Mucosa of descending colon (tissue), 3 donors: ENCODE data around the gene DDI2. TPM values are rescaled to one million over a fixed set of nuclear protein-coding genes. Genes with fewer than 3 reads are reported as not detected.

ENCODE experiments used
- ATAC-seq: fragments of 200-7000 bp; cut with Tn5 transposase; one replicate; pipeline ENCODE4 v1.9.1; 2020; ENCODE audit warnings: mild to moderate bottlenecking, moderate library complexity
- DNase-seq, 3 donors: peaks; one replicate each; pipeline ENCODE4 v3.0.0-alpha.2; 2020
- H3K36me3 ChIP-seq: fragments of 200-600 bp; one replicate; pipeline ENCODE4 v1.8.0; 2021; ENCODE audit warnings: low read depth, mild to moderate bottlenecking
- H3K4me1 ChIP-seq: fragments of 200-600 bp; one replicate; pipeline ENCODE4 v1.8.0; 2021; ENCODE audit warnings: low read depth, mild to moderate bottlenecking
- H3K4me3 ChIP-seq: fragments of 200-600 bp; one replicate; pipeline ENCODE4 v1.8.0; 2021; ENCODE audit warnings: mild to moderate bottlenecking
- H3K9me3 ChIP-seq: fragments of 200-600 bp; one replicate; pipeline ENCODE4 v1.8.0; 2021; ENCODE audit warnings: mild to moderate bottlenecking
- intact Hi-C, 2 donors: fragments of 100-400 bp; cut with DNase I in 1 of 2; cut with micrococcal nuclease in 1 of 2; formaldehyde crosslinking; loops; one replicate each; pipeline versions ENCODE4 v1.11.0 to v1.11.1; 2022; cut with DNase I, micrococcal nuclease
- total RNA-seq, 3 donors: library from RNA; stranded (reverse); fragmentation: NEBNext Ultra II Directional in 2 of 3; extraction: Animal tissue kit (Norgen Biotek cat#: 25700) in 2 of 3; gene quantifications; one replicate each; pipeline versions ENCODE4 v1.2.1 to v1.2.4, GENCODE V29; 2021 to 2023
- TF ChIP-seq, protein P1 (sequence below): fragments of 200-600 bp; IDR thresholded peaks from one replicate; pipeline ENCODE4 v1.8.0; 2022; ENCODE audit warnings: antibody characterized with exemption, mild to moderate bottlenecking
- donor health status: DM: no; HTN: no; CAD: no; lungs with moderate emphysema.
- donor health status: DM: no; HTN: no; CAD: no.
- donor health status: DM: no; HTN: yes; CAD: no.

The DDI2 gene
- total RNA-seq, 3 donors from 2014 or later: 33.5 to 36.2 (median 34.6) TPM

DNA sequence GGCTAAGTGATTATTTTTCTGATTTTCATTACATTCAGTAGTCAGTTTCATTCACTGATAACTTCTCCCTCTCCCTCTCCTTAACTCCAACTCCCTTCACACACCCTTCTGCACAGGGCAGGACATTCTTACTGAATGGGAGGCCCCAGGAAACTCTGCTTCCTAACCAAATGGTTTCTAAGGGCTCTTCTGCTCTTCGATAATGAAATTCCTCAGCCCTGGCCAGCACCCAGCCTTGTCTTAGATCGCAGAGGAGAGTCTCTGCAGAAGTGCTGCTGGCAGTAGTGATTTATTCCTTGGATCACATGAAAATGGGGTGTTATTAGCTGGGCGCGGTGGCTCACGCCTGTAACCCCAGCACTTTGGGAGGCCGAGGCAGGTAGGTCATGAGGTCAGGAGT lies 83.2 kb downstream of the DDI2 start:
- ATAC-seq: no peak
- H3K36me3 ChIP-seq: no peaks in the 10 kb centered on the region
- intact Hi-C loops: no loop called here
- DNase-seq: no peak
- no peak overlapping the region for H3K4me3 ChIP-seq
- no peaks in the 10 kb centered on the region for H3K4me1 ChIP-seq
- TF ChIP-seq, protein P1, sequence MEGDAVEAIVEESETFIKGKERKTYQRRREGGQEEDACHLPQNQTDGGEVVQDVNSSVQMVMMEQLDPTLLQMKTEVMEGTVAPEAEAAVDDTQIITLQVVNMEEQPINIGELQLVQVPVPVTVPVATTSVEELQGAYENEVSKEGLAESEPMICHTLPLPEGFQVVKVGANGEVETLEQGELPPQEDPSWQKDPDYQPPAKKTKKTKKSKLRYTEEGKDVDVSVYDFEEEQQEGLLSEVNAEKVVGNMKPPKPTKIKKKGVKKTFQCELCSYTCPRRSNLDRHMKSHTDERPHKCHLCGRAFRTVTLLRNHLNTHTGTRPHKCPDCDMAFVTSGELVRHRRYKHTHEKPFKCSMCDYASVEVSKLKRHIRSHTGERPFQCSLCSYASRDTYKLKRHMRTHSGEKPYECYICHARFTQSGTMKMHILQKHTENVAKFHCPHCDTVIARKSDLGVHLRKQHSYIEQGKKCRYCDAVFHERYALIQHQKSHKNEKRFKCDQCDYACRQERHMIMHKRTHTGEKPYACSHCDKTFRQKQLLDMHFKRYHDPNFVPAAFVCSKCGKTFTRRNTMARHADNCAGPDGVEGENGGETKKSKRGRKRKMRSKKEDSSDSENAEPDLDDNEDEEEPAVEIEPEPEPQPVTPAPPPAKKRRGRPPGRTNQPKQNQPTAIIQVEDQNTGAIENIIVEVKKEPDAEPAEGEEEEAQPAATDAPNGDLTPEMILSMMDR: no peak
- H3K9me3 ChIP-seq: no peaks in the 10 kb centered on the region

DNA sequence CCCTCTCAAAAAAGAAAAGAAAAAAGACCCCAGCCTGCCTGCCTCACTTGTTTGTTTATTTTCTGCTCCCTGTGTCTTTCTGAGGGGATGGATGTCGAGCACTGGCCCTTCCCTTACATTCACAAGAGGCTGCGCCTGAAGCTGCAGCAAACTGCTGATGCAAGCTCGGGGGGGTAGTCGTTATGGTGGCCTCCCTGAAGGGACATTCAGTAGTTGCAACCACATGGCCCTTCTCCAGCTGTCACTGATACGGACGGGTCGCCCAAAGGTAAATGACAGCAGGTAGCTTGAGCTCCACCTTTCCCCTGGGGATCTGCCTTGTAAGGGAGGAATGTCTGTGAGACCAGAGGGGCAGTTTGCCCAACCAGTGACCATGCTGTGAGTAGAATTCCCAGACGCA lies 84.5 kb downstream of the DDI2 start:
- TF ChIP-seq, protein P1: no peak
- Histone ChIP-seq H3K4me1 (no peaks in the 10 kb centered on the region), H3K9me3 (no peaks in the 10 kb centered on the region)

DNA sequence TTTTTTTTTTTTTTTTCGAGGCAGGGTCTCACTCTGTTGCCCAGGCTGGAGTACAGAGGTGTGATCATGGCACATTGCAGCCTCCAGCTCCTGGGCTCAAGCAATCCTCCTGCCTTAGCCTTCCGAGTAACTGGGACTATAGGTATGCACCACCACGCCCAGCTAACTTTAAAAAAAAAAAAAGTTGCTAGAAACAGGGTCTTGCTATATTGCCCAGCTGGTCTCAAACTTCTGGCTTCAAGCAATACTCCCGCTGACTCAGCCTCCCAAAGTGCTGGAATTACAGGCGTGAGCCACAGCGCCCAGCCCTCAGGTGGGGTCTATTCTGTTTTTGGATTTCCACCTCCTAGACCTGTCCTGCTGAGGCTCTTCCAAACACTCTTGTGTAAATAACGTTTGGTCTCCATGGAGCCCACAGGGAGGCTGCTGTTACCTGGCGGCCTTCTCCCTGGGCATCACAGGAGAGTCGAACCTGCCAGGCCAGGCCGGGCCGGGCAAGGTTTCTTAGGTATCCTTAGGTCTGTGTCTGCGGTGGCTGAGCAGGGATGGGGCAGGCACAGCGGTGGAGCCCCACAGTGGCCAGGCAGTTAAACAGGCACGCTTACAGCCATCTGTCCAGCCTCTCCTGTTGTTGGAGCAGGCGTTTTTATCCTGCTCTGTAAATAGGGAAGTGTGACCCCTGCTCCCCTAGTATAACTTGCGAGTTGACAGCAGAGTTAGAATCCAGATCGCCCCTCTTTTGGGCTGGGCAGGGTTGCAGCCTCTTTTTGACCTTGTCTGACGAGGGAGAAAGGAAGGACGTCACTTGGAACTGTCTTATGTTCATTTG lies 85.7 kb downstream of the DDI2 start:
- H3K4me1 ChIP-seq: no peaks in the 10 kb centered on the region
- intact Hi-C loops: no loop called here
- H3K9me3 ChIP-seq: no peaks in the 10 kb centered on the region
- ATAC-seq (peak; percentile 92), DNase-seq (peak in 2 of 3 donors; percentile 46 to 52)
- H3K36me3 ChIP-seq: no peaks in the 10 kb centered on the region
- TF ChIP-seq, protein P1: no peak
- H3K4me3 ChIP-seq: no peak overlapping the region

More for the DNA sequence above, 84.5 kb downstream of the DDI2 start:
- ATAC-seq: no peak
- Histone ChIP-seq H3K4me3 (no peak overlapping the region), H3K36me3 (no peaks in the 10 kb centered on the region)
- no peak for DNase-seq
- intact Hi-C loops: no loop called here

DNA sequence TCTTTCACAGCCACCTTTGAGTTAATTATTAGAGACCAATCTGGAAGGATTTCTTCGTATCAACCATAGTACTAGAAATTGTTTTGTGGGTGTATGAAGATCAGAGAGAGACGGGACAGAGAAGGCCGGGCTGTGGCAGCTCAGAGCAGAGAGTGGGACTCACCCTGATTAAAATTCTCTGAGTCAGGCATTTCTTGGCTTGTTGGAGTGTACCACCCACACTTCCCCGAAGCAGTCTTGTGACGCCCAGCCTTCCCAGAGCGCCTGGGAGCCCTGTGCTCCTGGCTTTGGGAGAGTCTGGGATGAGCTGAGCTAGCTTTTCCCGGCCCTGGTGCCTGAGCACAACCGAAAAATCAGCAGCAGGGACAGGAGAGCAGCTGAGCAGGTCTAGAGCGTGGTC lies 86.3 kb downstream of the DDI2 start:
- H3K36me3 ChIP-seq: no peaks in the 10 kb centered on the region
- no peaks in the 10 kb centered on the region for H3K4me1 ChIP-seq
- intact Hi-C loops: no loop called here
- H3K9me3 ChIP-seq: no peaks in the 10 kb centered on the region
- ATAC-seq (peak; percentile 82), DNase-seq (peak; percentile 48 to 70 (median 53))
- TF ChIP-seq, protein P1: no peak
- no peak overlapping the region for H3K4me3 ChIP-seq

DNA sequence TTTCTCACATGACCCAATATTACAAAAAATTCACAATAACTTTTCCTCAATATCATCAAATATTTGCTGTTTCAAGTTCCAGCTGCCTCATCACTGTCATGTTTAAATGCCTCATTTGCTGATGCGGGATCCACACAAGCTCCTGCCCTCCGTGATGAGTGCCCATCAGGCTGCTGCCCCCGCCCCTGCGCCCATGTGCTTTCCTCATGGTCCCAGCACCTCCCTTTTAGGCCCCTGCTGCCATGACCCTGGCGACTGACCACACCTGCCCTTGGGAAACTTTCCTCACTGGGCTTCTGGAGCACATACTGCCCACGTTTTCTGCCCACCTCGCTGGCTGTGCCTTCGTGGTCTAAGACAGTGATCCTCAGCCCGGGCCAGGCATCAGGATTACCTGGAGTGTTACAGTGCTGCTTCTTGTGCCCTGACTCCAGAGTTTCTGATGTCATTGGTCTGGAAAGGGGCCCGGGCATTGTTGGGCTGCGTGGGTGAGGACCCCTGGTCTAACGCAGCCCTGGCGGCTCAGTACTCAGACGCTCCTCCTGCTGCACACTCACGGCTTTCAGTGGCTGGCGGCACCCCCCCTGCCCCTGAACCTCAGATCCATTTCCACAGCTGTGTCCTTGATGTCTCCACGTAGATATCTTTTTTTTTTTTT lies 87.4 kb downstream of the DDI2 start:
- H3K4me3 ChIP-seq: no peak overlapping the region
- DNase-seq: no peak
- intact Hi-C loops: no loop called here
- no peaks in the 10 kb centered on the region for H3K36me3 ChIP-seq
- H3K4me1 ChIP-seq: no peaks in the 10 kb centered on the region
- ATAC-seq: no peak
- no peaks in the 10 kb centered on the region for H3K9me3 ChIP-seq
- TF ChIP-seq, protein P1: no peak
